Measurements from ENCODE around the gene SLX9. TPM values are rescaled to one million over a fixed set of nuclear protein-coding genes. Genes with fewer than 3 reads are reported as not detected.

The SLX9 gene
- total RNA-seq, 2 donors from 2014 or later = 21.4 to 24.8 TPM

- 2% methylated on average over 44 of the region's 53 CpGs for WGBS
- no peak for DNase-seq (ENCODE audit: low spot score)
- no peak for TF ChIP-seq POLR2A (IDR thresholded peaks at IDR 0.05)
- TF ChIP-seq CTCF (IDR thresholded peaks at IDR 0.05) = no peak
- no peak for TF ChIP-seq POLR2AphosphoS5 (IDR thresholded peaks at IDR 0.05)
- Histone ChIP-seq H3K27me3 (replicated peaks; ENCODE audit: insufficient read depth) (no peaks in the 10 kb centered on the region), H3K4me3 (peak overlapping the region; percentile 93 to 96), H3K9me3 (no peaks in the 10 kb centered on the region), H3K4me1 (replicated peaks) (peaks cover 6% of the 10 kb centered on the region), H3K36me3 (no peaks in the 10 kb centered on the region), H3K27ac (peak overlapping the region; percentile 76 to 82)
- intact Hi-C loops (cut with DNase I) = loop anchor here (10.0 kb wide), 1 partner anchor 345 kb away; the partner anchor contains the start of gene POFUT2
Measured at GRCh38 chr21:44940116-44940631, 345 bp downstream of the SLX9 start.

GRCh38 chr21:44941567-44941966 is 1.7 kb downstream of the SLX9 start:
- DNase-seq (ENCODE audit: low spot score) = no peak
- no peaks in the 10 kb centered on the region for H3K36me3 ChIP-seq
- no peaks in the 10 kb centered on the region for H3K27me3 ChIP-seq (replicated peaks; ENCODE audit: insufficient read depth)
- no peaks in the 10 kb centered on the region for H3K9me3 ChIP-seq
- no peak for TF ChIP-seq POLR2A (IDR thresholded peaks at IDR 0.05)
- TF ChIP-seq POLR2AphosphoS5 (IDR thresholded peaks at IDR 0.05) = no peak
- no peak for TF ChIP-seq CTCF (IDR thresholded peaks at IDR 0.05)
- H3K27ac ChIP-seq = no peak overlapping the region
- H3K4me3 ChIP-seq = no peak overlapping the region
- WGBS = 90% methylated on average over 8 of the region's 8 CpGs
- intact Hi-C loops (cut with DNase I) = loop anchor here (10.0 kb wide), 1 partner anchor 343 kb away; the partner anchor contains the start of gene POFUT2
- peaks cover 6% of the 10 kb centered on the region for H3K4me1 ChIP-seq (replicated peaks)

- Histone ChIP-seq H3K9me3 (no peaks in the 10 kb centered on the region), H3K27ac (no peak overlapping the region), H3K4me1 (replicated peaks) (peaks cover 6% of the 10 kb centered on the region), H3K36me3 (no peaks in the 10 kb centered on the region), H3K27me3 (replicated peaks; ENCODE audit: insufficient read depth) (no peaks in the 10 kb centered on the region), H3K4me3 (no peak overlapping the region)
- TF ChIP-seq CTCF (IDR thresholded peaks at IDR 0.05) (no peak), POLR2A (IDR thresholded peaks at IDR 0.05) (no peak), POLR2AphosphoS5 (IDR thresholded peaks at IDR 0.05) (no peak)
- DNase-seq (ENCODE audit: low spot score) = no peak
- WGBS = 59% methylated on average over 2 of the region's 2 CpGs
- intact Hi-C loops (cut with DNase I) = loop anchor here (10.0 kb wide), 1 partner anchor 342 kb away; the partner anchor contains the start of gene POFUT2
Measured at GRCh38 chr21:44942566-44942965, 2.7 kb downstream of the SLX9 start.

- intact Hi-C loops (cut with DNase I) = loop anchor here (10.0 kb wide), 1 partner anchor 342 kb away; the partner anchor contains the start of gene POFUT2
- Histone ChIP-seq H3K27me3 (replicated peaks; ENCODE audit: insufficient read depth) (no peaks in the 10 kb centered on the region), H3K4me3 (no peak overlapping the region), H3K27ac (no peak overlapping the region), H3K9me3 (no peaks in the 10 kb centered on the region), H3K4me1 (replicated peaks) (peaks cover 6% of the 10 kb centered on the region), H3K36me3 (no peaks in the 10 kb centered on the region)
- TF ChIP-seq POLR2A (IDR thresholded peaks at IDR 0.05) = no peak
- TF ChIP-seq CTCF (IDR thresholded peaks at IDR 0.05) = no peak
- TF ChIP-seq POLR2AphosphoS5 (IDR thresholded peaks at IDR 0.05) = no peak
- no peak for DNase-seq (ENCODE audit: low spot score)
- WGBS = 89% methylated on average over 15 of the region's 15 CpGs
Measured at GRCh38 chr21:44943005-44943685, 3.3 kb downstream of the SLX9 start.
